Stomach (tissue), 4 donors: ENCODE measurements around the gene ABCB4.

Experiments
- CTCF ChIP-seq, 7 experiments: fragments of 450-650 bp in 4 of 7; fragments of 200-600 bp in 3 of 7; sonication (generic) in 3 of 7; IDR thresholded peaks; one replicate each; pipeline ENCODE4 v1.5.1; 2016 to 2019; ENCODE audit warnings: antibody characterized with exemption in 7 of 7, control low read depth in 2 of 7, mild to moderate bottlenecking in 1 of 7
- POLR2A ChIP-seq, 4 donors: fragments of 450-650 bp; IDR thresholded peaks; one replicate each; pipeline ENCODE4 v1.6.1; 2016; ENCODE audit warnings: antibody characterized with exemption in 4 of 4, control low read depth in 2 of 4, mild to moderate bottlenecking in 1 of 4, moderate library complexity in 1 of 4

DNA sequence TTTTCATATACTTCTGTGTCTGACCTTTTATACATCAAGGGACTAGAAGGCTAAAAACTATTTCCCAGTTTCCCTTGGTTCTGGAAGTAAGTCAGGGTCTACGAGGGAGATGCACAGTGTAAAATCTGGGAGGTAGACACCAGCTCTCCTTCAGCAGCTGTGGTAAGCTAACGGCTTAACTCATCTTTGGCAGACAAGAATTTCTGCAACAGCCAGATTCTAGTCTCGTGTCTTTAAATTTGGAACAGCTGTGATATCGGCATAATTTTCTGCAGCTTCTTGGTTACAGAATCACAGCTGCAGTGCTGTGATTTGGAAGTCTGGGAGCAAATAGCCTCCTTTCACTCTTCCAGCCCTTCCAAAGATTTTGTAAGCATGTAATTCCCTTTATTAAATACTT lies 37.4 kb upstream of the ABCB4 start:
- TF ChIP-seq CTCF (IDR thresholded peaks at IDR 0.05) (no peak), POLR2A (IDR thresholded peaks at IDR 0.05) (no peak)
